NCI-H1930 (cell line): ENCODE data around the gene IL10RA.
"Not testable (repeated sequence)": the region's sequence is repeated elsewhere in the genome, so short reads cannot be mapped to it uniquely, and the experiment has no call there.

Source experiments
- DNase-seq, 2 experiments: peaks; one replicate each; lab custom pipeline; 2025; lab: John Stamatoyannopoulos, UW

IL10RA gene

GRCh38 chr11:118007563-118008270 lies 21.5 kb downstream of the IL10RA start:
- DNase-seq = not testable (repeated sequence)

GRCh38 chr11:118008271-118008911 lies 22.2 kb downstream of the IL10RA start:
- DNase-seq = no peak

- DNase-seq = no peak
These were observed 23.9 kb downstream of the IL10RA start for GRCh38 chr11:118009864-118010737.

GRCh38 chr11:118010738-118011461 lies 24.7 kb downstream of the IL10RA start:
- no peak for DNase-seq

GRCh38 chr11:118012083-118012669 lies 26.0 kb downstream of the IL10RA start:
- DNase-seq = no peak

- DNase-seq = no peak
These were observed 27.8 kb downstream of the IL10RA start for GRCh38 chr11:118014022-118014421.

- no peak for DNase-seq
These were observed 29.2 kb downstream of the IL10RA start for GRCh38 chr11:118015385-118015841.

GRCh38 chr11:118016104-118016503 lies 29.9 kb downstream of the IL10RA start:
- no peak for DNase-seq

- no peak for DNase-seq
These were observed 30.9 kb downstream of the IL10RA start for GRCh38 chr11:118017111-118017510.

- DNase-seq = no peak
These were observed 31.6 kb downstream of the IL10RA start for GRCh38 chr11:118017631-118018315.

- DNase-seq = no peak
These were observed 32.2 kb downstream of the IL10RA start for GRCh38 chr11:118018401-118018800.

- DNase-seq = no peak
These were observed 35.0 kb downstream of the IL10RA start for GRCh38 chr11:118021146-118021545.

- no peak for DNase-seq
These were observed 41.5 kb downstream of the IL10RA start for GRCh38 chr11:118027694-118028093.

- DNase-seq = no peak
These were observed 42.4 kb downstream of the IL10RA start for GRCh38 chr11:118028626-118029025.

- no peak for DNase-seq
These were observed 47.2 kb downstream of the IL10RA start for GRCh38 chr11:118033443-118033842.

GRCh38 chr11:118042141-118042540 lies 55.9 kb downstream of the IL10RA start:
- DNase-seq = no peak

- DNase-seq = no peak
These were observed 56.6 kb downstream of the IL10RA start for GRCh38 chr11:118042796-118043195.

GRCh38 chr11:118045191-118045590 lies 59.0 kb downstream of the IL10RA start:
- no peak for DNase-seq

GRCh38 chr11:118046051-118046963 lies 60.1 kb downstream of the IL10RA start:
- DNase-seq = no peak
